ENCODE results near the gene GAL3ST1. TPM values are rescaled to one million over a fixed set of nuclear protein-coding genes. Genes with fewer than 3 reads are reported as not detected.
A peak's percentile ranks its signal among the peaks of the same experiment; 100 is the strongest.

The GAL3ST1 gene
- total and polyA plus RNA-seq, 2 of the 8 experiments (the other 6 are each of a cell fraction or from before 2014, with no cell fraction given): 11.0 to 32.5 TPM

GRCh38 chr22:30606455-30607299 is 32.2 kb upstream of the GAL3ST1 start, which contains the start of gene TCN2:
Gene TCN2, plus strand, starts transcription at chr22:30607174. Its CDS starts 158 bp downstream, at chr22:30607332.
- H3K27me3 ChIP-seq (replicated peaks in 1 of 4; ENCODE audit: control insufficient read depth in 3 of 4, extremely low read depth in 1 of 4, insufficient read depth in 3 of 4, low read length in 3 of 4): no peaks in the 10 kb centered on the region
- H3K56ac ChIP-seq (replicated peaks; ENCODE audit: insufficient read length, low read depth, low read length): peak within 1 kb of the TSS; percentile 37
- H3K36me3 ChIP-seq (ENCODE audit: control insufficient read depth in 2 of 4, insufficient read depth in 4 of 4, low read length in 3 of 4): peaks cover 8 to 20% (median 13%) of the 10 kb centered on the region in 4 experiments; a peak in 7 of 8 replicates
- H3K14ac ChIP-seq (ENCODE audit: insufficient read length): peak within 1 kb of the TSS; percentile 0
- H2BK20ac ChIP-seq (ENCODE audit: low read length): peak within 1 kb of the TSS; percentile 82; the same call in 1 of the 2 replicates
- H2AFZ ChIP-seq (ENCODE audit: low read length): peak within 1 kb of the TSS; percentile 86; the same call in 1 of the 2 replicates
- no peaks in the 10 kb centered on the region for H3K9me3 ChIP-seq (ENCODE audit: insufficient read depth in 2 of 2, low read depth in 1 of 2, low read length in 1 of 2)
- POLR2A ChIA-PET (ENCODE audit: partially characterized antibody): interaction anchor here (0.5 to 3.5 kb wide), 23 partner anchors 8 to 478 kb away, joined by 3 to 16 read pairs (median 4); partner anchors contain the start of genes GAL3ST1, PES1 and SLC35E4
- CTCF ChIA-PET (ENCODE audit: partially characterized antibody): interaction anchor here (0.6 to 7.0 kb wide), 36 partner anchors 8 to 200 kb away, joined by 3 to 52 read pairs (median 4); partner anchors contain the start of genes GAL3ST1, PES1 and SLC35E4
- peak within 1 kb of the TSS; percentile 48 to 83 (median 76) for H3K4me3 ChIP-seq (ENCODE audit: extremely low read depth in 1 of 4, insufficient read depth in 2 of 4, low read depth in 3 of 4, low read length in 4 of 4)
- peak within 1 kb of the TSS; percentile 75 for H3K4ac ChIP-seq (replicated peaks; ENCODE audit: insufficient read length, low read depth, low read length)
- peak within 1 kb of the TSS; percentile 63; the same call in 1 of the 2 replicates for H4K8ac ChIP-seq (ENCODE audit: extremely low read depth, insufficient read depth, low read length)
- no peaks in the 10 kb centered on the region for H4K20me1 ChIP-seq (replicated peaks in 1 of 2; ENCODE audit: control insufficient read depth in 1 of 2, insufficient read depth in 2 of 2, low read length in 2 of 2)
- peaks cover 3 to 31% (median 12%) of the 10 kb centered on the region in 4 experiments for H3K4me1 ChIP-seq (replicated peaks in 1 of 4; ENCODE audit: control insufficient read depth in 3 of 4, insufficient read depth in 4 of 4, low read length in 3 of 4)
- H3K79me2 ChIP-seq (ENCODE audit: control insufficient read depth in 1 of 2, insufficient read depth in 2 of 2, low read length in 2 of 2): peaks cover 0 to 15% of the 10 kb centered on the region in 2 experiments; a peak in 2 of 4 replicates
- peak within 1 kb of the TSS; percentile 89 for H3K27ac ChIP-seq (ENCODE audit: low read depth, low read length)
- peak within 1 kb of the TSS; percentile 95 for H3K18ac ChIP-seq (ENCODE audit: extremely low read depth, low read length)
- H4K91ac ChIP-seq (replicated peaks; ENCODE audit: insufficient read length, low read length): peak within 1 kb of the TSS; percentile 89
- peak within 1 kb of the TSS; percentile 97 for H2BK5ac ChIP-seq (ENCODE audit: low read depth, low read length)
- peak within 1 kb of the TSS; percentile 94 for H2BK120ac ChIP-seq (replicated peaks; ENCODE audit: low read depth, low read length)
- FAIRE-seq (peak; percentile 39), DNase-seq (ENCODE audit: low read depth in 1 of 2, low spot score in 2 of 2) (peak; percentile 61 to 91)
- peak within 1 kb of the TSS in 3 of 4 experiments; percentile 68 to 79 (median 76); a peak in 6 of 7 replicates for H3K9ac ChIP-seq (replicated peaks in 1 of 4; ENCODE audit: extremely low read depth in 1 of 4, low read depth in 3 of 4, low read length in 3 of 4)
- WGBS, 2 experiments (ENCODE audit: extremely low coverage in 1 of 2, insufficient coverage in 1 of 2, insufficient read length in 1 of 2, insufficient replicate concordance in 2 of 2, low coverage in 1 of 2, low lambda C conversion rate in 2 of 2, missing lambda C conversion rate in 1 of 2): 3% methylated on average over 21 of the region's 24 CpGs; no CpG with 5 or more reads in 1 of the 2 experiments
- H3K79me1 ChIP-seq (ENCODE audit: low read depth, low read length): 0 out of 2 replicates have a peak, but pooled peaks cover 2% of the 10 kb centered on the region
- H3K23me2 ChIP-seq (ENCODE audit: low read depth, low read length): peaks cover 9% of the 10 kb centered on the region; the same call in 1 of the 2 replicates
- H2BK12ac ChIP-seq (ENCODE audit: low read depth, low read length): peak within 1 kb of the TSS; percentile 97
- peak within 1 kb of the TSS; percentile 95 for H2BK15ac ChIP-seq (ENCODE audit: low read length)
- H3K23ac ChIP-seq (ENCODE audit: insufficient read length): no peak within 1 kb of the TSS
- H2AK5ac ChIP-seq (ENCODE audit: low read depth, low read length): peak within 1 kb of the TSS; percentile 98; the same call in 1 of the 2 replicates
- peak within 1 kb of the TSS; percentile 89 for H4K5ac ChIP-seq (ENCODE audit: insufficient read length, low read depth, low read length)
- peak within 1 kb of the TSS; percentile 95 to 96 for H3K4me2 ChIP-seq (ENCODE audit: insufficient read depth in 1 of 2, low read depth in 2 of 2, low read length in 2 of 2)
- no peak for TF ChIP-seq RXRA (IDR thresholded peaks at IDR 0.05; ENCODE audit: insufficient read depth, low read depth, low read length)
- TF ChIP-seq NRF1 (IDR thresholded peaks at IDR 0.05; ENCODE audit: low read depth, low read length): no peak
- TF ChIP-seq SP1 (IDR thresholded peaks at IDR 0.05; ENCODE audit: low read depth, low read length): peak; percentile 50; the same call in 1 of the 2 replicates
- TF ChIP-seq MAFK (IDR thresholded peaks at IDR 0.05; ENCODE audit: low read depth, low read length): peak; percentile 80; the same call in 1 of the 2 replicates
- TF ChIP-seq BACH1 (IDR thresholded peaks at IDR 0.05; ENCODE audit: low read length): no peak
- TF ChIP-seq ATF3 (IDR thresholded peaks at IDR 0.05; ENCODE audit: insufficient read depth, low read depth, low read length): peak; percentile 87
- TF ChIP-seq KDM5A (IDR thresholded peaks at IDR 0.05; ENCODE audit: low read length): no peak; the same call in 1 of the 2 replicates
- TF ChIP-seq HDAC2 (IDR thresholded peaks at IDR 0.05; ENCODE audit: borderline replicate concordance in 1 of 2, low read depth in 2 of 2, low read length in 2 of 2): peak in 1 of 2 experiments; percentile 85; a peak in 2 of 4 replicates
- no peak; the same call in 1 of the 2 replicates for TF ChIP-seq POLR2AphosphoS5 (IDR thresholded peaks at IDR 0.05; ENCODE audit: low read depth, low read length)

Data from H1 (cell line).